ENCODE data around the gene MFN2. TPM values are rescaled to one million over a fixed set of nuclear protein-coding genes. Genes with fewer than 3 reads are reported as not detected.
"Not testable (repeated sequence)": the region's sequence is repeated elsewhere in the genome, so short reads cannot be mapped to it uniquely, and the experiment has no call there.

The MFN2 gene
- total RNA-seq, 2 donors from 2014 or later = 93.9 to 99.6 TPM

DNA sequence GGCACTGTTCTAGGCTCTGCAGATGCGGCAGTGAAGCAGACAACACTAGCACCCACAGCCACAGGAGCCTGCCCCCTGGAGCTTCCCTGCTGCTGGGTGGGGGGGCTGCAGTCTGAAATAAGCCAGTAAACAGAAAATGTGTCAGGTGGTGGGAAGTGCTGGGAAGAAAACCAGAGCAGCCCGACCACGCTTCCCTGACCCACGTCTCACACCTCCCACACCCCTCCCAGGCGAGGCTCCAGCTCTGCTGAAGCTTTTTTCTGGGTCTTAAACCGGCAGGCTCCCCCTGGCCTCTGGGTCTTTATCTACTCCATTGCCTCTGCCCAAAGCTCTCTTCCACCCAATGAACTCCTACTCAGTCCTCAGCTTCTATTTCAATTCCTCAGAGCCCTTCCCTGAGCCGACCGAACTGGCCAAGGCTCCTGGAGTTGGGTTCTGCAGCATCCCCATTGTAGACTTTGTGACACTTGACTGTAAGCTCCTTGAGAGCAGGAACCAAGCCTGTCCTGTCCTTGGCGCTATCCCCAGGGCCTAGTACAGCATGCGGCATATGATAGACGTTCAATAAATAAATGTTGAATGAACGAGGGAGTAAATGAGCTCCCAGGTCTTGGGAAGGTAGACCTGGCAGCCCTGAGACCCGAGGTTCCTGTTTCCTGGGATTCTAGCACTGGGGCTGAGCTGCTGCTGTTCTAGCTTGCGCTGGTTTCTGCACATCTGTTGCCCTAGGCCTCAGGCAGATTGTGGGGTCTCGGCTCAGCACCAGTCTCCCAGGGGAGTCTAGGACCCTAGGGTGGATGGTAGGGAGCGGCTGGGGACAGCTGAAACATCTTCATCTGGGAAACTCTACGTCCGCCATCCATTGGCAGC is 57.5 kb downstream of the MFN2 start:
- intact Hi-C loops (cut with DNase I, micrococcal nuclease) = no loop called here
- no peak for ATAC-seq
- no peak for DNase-seq

DNA sequence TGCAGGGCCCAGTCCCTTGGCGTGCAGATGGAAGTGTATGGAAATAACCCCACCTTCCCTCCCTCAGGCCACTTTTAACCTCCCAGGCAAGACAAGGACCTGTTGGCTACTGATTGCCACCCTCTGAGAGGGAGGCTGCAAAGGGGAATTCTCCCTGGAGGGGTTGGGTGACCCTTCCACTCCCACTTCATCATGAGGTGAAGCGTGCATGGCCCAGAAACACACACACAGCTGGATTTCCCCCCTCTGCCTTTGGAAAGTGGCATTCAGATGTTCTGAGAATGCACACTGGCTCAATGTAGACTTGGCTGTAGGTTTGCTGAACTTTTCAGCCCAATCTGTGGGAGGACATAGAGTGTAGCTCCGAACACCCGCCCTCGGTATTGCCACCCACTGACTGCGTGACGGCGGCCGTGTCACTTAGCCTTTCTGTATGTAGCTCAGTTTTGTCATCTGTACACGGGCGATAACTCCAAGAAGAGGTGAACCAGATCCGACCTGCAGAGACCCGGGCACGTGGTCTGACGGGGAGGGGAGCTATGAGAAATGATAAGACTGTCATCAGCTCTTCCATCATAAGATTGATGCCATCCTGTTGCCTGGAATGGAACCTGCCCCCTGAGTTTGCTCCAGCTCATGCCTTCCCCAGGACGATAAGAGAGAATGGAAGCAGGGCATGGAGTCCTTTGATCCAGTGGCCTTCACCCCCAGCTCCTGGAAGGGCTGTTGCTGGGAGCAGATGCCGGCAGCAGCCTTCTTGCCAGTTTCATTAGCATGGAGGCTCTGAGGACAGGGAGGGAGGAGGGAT is 58.3 kb downstream of the MFN2 start:
- DNase-seq (no peak), ATAC-seq (no peak)
- intact Hi-C loops (cut with DNase I, micrococcal nuclease) = no loop called here

GRCh38 chr1:12039164-12039525 is 58.9 kb downstream of the MFN2 start:
- DNase-seq = no peak
- no peak for ATAC-seq
- intact Hi-C loops (cut with DNase I, micrococcal nuclease) = no loop called here

- intact Hi-C loops (cut with DNase I, micrococcal nuclease); DNase-seq; ATAC-seq: not testable (repeated sequence)
Measured at GRCh38 chr1:12039824-12040456, 59.7 kb downstream of the MFN2 start.

- ATAC-seq (no peak), DNase-seq (no peak)
- intact Hi-C loops (cut with DNase I, micrococcal nuclease) = no loop called here
Measured at GRCh38 chr1:12040457-12041051, 60.3 kb downstream of the MFN2 start.

DNA sequence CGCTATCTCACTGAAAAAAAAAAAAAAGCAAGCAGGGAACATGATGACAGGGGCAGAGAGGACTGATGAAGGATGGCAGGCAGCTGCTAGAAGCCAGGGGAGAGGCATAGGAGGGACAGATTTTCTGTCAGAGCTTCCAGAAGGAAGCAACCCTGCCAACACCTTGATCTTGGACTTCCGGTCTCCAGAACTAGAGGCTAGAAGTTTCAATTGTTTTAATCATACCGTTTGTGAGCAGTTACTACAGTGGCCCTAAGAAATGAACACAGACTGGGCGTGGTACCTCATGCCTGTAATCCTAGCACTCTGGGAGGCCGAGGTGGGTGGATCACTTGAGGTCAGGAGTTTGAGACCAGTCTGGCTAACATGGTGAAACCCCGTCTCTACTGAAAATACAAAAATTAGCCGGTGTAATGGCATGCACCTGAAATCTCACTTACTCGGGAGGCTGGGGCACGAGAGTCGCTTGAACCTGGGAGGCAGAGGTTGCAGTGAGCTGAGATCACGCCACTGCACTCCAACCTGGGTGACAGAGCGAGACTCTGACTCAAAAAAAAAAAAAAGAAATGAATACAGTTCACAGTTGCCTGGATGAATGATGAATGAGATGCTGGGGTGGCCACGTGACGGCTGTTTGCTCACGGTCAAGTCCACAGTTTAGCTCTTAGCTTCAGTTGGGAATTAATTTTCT is 64.1 kb downstream of the MFN2 start:
- DNase-seq; intact Hi-C loops (cut with DNase I, micrococcal nuclease): not testable (repeated sequence)
- ATAC-seq = peak; percentile 28

DNA sequence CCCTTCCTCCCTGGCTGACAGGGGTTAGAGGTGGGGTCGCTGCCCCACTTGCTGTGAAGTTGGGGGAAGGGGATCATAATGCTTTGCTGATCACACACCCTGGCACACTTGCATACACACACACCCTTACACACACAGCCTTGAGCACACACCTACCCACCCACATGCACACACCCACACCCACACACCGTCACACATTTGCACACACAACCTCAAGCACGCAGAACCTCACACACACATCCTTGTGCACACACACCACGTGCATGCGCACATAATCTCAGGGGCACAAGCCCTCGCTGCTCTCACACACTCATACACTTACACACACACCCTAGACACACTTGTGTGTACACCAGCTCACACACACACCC is 66.5 kb downstream of the MFN2 start:
- ATAC-seq = no peak
- no peak for DNase-seq
- intact Hi-C loops (cut with DNase I, micrococcal nuclease) = no loop called here

DNA sequence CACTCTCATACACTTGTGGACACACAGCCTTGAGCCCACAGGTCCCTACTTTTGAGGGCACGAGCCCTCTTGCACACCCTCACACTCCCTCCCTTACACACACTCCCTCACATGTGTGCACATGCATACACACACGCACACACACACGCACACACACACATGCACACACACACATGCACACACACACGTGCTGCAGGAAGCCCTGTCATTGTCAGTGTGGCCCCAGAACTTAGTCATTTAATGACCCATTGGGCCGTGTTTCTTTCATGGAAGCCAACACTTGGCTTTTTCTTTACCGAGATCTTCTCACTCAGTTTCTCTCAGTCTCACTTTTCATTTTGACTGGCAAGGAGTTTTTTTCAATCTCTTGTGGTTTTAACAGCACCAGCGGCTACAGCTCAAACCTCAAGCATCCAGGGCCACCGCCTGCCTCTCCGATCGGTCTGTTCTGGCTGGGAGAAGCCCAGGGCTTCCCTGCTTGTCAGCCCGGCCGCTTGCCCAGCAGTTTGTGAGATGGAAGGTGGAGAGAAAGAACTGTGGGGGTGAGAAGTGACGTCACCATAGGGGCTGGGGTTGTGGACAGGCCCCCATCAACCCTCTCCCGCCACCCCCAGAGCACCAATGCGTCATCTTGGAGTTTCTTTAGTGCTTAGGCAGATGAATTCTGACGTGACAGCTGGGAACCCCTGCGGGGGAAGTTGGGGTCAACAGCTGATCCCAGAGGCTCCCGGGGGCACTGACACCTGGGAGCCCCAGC is 67.1 kb downstream of the MFN2 start:
- peak in 1 of 2 donors; percentile 14 for DNase-seq
- ATAC-seq = no peak
- intact Hi-C loops (cut with DNase I, micrococcal nuclease) = no loop called here

GRCh38 chr1:12048372-12048771 is 68.1 kb downstream of the MFN2 start:
- ATAC-seq = no peak
- intact Hi-C loops (cut with DNase I, micrococcal nuclease) = no loop called here
- no peak for DNase-seq

DNA sequence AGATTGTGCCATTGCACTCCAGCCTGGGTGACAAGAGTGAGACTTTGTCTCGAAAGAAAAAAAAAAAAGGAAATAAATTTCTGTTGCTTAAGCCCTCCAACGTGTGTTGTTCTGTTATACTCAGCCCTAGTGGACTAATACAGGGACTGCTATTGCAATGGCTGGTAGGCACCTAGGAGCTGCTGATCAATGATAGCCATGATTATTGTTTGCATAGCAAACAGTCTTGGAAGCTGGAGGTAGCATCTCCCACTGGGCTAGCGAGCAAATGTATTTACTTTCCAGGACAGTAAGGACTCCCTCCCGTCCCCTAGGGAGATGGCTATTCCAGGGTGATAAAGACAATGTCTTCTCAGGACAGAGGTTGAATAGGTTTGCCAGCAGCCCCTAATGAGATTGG is 69.4 kb downstream of the MFN2 start:
- DNase-seq (no peak), ATAC-seq (no peak)
- intact Hi-C loops (cut with DNase I, micrococcal nuclease) = no loop called here

GRCh38 chr1:12051361-12051760 is 71.1 kb downstream of the MFN2 start:
- no peak for DNase-seq
- ATAC-seq = no peak
- intact Hi-C loops (cut with DNase I, micrococcal nuclease) = no loop called here

GRCh38 chr1:12052008-12052573 is 71.8 kb downstream of the MFN2 start:
- peak; percentile 30 to 38 for DNase-seq
- intact Hi-C loops (cut with DNase I, micrococcal nuclease) = no loop called here
- peak; percentile 49 for ATAC-seq

DNA sequence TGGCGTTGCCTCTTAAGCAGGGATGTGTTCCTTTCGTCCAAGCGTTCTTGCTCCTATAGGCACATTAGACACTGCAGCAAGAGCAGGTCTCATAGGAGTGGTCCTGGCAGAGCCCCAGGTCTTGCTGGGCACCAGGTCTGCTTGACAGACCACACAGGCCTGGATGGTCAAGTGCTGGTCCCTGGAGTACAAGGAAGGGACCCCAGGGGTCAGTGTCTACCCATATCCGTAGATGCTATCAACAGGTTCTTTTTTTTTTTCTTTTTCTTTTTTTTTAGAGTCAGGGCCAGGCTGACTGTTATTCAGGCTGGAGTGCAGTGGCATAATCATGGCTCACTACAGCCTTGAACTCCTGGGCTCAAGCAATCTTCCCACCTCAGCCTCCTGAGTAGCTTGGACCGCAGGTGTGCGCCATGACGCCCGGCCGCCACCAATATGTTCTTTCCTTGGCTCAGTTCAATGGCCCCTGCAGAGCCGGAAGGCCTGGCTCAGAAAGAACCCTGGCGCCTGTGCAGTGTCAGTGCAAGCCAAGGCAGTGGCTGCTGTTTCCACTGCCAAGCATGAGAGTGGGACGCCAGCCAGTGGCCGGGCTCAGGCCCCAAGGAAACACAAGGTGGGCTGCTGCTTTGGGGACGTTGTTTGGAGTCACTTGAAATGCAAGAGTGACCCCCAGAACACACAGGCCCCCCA is 72.9 kb downstream of the MFN2 start:
- intact Hi-C loops (cut with DNase I, micrococcal nuclease) = no loop called here
- ATAC-seq (no peak), DNase-seq (peak in 1 of 2 donors; percentile 30)

GRCh38 chr1:12053752-12054548 is 73.7 kb downstream of the MFN2 start:
- DNase-seq (no peak), ATAC-seq (no peak)
- intact Hi-C loops (cut with DNase I, micrococcal nuclease) = no loop called here

DNA sequence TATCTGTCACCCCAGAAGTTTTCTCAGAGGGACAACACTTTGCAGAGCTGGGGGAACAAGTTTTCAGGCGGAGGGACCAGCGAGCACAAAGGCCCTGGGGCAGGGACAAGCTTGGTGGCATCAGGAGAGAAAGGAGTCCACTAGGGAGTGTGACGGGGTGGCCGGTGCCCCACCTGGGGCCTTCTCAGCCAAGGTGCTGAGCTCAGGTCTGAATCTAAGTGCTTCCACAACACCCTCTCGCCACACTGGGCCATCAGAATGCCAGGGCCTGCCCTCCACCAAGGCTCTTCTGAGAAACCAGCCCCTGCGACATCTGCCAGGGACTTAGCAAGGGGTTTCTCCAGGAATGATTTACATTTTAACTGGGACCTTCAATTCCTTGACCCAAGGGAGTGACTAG is 75.0 kb downstream of the MFN2 start:
- intact Hi-C loops (cut with DNase I, micrococcal nuclease) = no loop called here
- ATAC-seq = no peak
- DNase-seq = no peak

- ATAC-seq (no peak), DNase-seq (no peak)
- intact Hi-C loops (cut with DNase I, micrococcal nuclease) = no loop called here
Measured at GRCh38 chr1:12056331-12056841, 76.1 kb downstream of the MFN2 start.

Measured in left colon (tissue), 2 donors.